Fibroblast of the conjunctiva (primary cell): ENCODE measurements around the gene STK24.
"Not testable (repeated sequence)": the region's sequence is repeated elsewhere in the genome, so short reads cannot be mapped to it uniquely, and the experiment has no call there.

Experiments used
- DNase-seq: peaks from one replicate; pipeline ENCODE4 v3.0.0-alpha.2; 2010; ENCODE audit warnings: low read depth

STK24 gene

GRCh38 chr13:98433654-98434053, 143.3 kb downstream of the STK24 start:
- no peak for DNase-seq

DNA sequence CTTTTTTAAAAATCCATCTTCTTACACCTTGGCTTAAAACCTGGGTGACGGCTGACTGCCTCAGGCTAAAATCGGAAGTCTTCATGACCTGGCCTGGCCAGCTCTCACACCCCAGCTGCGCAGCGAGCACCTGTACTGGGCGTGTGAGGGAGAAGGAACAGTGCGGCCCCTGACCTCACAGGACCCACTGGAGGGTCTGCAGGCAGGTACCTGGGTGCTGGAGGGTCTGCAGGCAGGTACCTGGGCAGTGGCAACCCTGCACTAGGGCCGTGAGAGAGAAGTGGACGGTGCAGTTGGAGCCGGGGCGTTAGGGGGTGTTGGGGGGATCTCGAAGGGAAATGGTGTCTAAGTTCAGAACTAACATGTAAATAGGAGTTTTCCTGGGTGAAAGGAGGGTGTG, 144.3 kb downstream of the STK24 start:
- DNase-seq, result no peak

DNA sequence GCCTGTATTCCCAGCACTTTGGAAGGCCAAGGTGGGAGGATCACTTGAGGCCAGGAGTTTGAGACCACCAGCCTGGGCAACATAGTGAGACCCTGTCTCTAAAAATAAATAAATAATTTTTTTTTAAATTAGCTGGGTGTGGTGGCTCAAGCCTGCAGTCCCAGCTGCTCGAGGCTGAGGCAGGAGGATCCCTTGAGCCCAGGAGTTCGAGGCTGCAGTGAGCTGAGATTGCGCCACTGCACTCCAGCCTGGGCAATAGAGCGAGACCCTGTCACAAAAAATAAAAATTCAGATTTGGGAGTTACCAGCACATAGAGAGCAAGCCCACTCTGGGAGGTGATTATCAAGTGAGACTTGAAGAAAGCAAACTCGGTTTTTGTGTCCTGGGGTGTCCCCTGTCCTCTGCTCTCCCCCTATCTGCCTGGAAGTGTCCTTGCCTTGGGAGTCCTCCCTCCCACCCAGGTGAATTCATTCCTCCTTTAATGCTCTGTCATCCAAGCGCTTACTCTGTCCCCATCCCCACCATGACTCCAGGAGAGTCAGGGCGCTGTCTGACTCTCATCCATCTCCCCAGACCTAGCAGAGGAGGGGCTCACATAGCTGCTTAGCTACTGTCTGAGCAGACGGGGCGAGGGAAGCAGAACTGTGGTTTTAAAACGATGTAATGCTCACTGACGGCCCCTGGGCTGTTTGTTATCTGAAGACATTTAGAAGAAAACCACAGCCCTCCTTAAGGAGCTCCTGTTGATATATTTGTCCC, 146.8 kb downstream of the STK24 start:
- DNase-seq, result no peak

DNA sequence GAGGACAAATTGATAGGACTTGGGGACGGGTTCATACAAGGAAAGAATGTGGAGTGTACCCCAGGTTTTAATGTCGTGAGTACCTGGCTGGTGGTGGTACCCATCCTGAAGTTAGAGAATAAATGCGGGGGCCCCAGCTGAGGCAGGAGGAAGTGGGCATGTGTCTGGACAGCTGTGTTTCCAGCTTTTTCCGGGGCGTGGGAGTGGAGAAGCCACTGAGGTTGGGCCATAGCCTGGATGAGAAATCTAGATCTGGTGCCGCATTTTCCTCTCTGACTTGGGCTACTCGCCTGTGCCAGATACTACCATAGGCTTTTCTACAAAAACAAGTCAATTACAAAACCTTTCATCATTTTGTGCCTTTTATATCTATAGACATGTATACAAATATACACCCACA, 147.4 kb downstream of the STK24 start:
- no peak for DNase-seq

- DNase-seq, result no peak
These were observed 147.8 kb downstream of the STK24 start for GRCh38 chr13:98429081-98429480.

- no peak for DNase-seq
These were observed 148.5 kb downstream of the STK24 start for GRCh38 chr13:98428256-98428966.

GRCh38 chr13:98427331-98427995, 149.4 kb downstream of the STK24 start:
- no peak for DNase-seq

DNA sequence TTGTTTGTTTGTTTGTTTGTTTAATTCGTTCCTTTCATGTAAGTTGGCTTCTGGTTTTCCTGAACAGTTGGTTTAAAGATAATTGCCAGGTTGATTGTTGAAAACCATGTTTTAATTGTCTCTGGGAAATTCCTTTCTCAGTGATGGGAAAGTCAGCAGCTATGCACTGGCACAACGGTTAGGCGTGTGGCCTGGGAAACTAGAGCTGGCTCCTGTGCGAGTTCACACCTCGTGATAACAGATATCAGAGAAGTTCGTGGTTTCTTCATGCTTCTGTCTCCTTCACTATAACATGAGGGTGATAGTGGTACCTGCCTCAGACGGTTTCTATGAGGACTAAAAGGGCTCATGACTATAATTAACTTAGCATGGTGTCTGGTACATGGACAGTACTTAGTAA, 153.5 kb downstream of the STK24 start:
- DNase-seq, result no peak

GRCh38 chr13:98422046-98422445, 154.9 kb downstream of the STK24 start:
- no peak for DNase-seq

GRCh38 chr13:98420554-98421175, 156.2 kb downstream of the STK24 start:
- DNase-seq, result no peak

- DNase-seq, result no peak
These were observed 156.9 kb downstream of the STK24 start for GRCh38 chr13:98419786-98420553.

DNA sequence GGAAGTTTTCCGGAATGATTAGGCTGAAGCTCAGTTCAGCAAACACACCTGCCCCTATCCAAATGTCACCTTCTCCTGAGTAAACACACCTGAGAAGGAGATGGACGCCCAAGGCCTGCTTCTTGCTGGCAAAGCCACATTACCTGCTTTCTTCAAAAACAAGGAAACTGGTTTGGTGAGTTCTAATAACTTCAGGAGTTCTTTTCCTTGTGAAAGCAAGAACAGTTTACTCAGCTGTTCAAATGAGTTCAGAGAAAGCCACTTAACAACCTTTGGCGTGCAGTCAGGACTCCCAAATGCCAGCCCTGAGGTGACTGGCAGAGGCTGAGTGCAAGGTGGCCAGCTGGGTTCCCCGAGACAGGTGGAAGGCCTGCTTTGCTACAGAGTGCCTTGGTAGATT, 160.5 kb downstream of the STK24 start:
- DNase-seq, result no peak

DNA sequence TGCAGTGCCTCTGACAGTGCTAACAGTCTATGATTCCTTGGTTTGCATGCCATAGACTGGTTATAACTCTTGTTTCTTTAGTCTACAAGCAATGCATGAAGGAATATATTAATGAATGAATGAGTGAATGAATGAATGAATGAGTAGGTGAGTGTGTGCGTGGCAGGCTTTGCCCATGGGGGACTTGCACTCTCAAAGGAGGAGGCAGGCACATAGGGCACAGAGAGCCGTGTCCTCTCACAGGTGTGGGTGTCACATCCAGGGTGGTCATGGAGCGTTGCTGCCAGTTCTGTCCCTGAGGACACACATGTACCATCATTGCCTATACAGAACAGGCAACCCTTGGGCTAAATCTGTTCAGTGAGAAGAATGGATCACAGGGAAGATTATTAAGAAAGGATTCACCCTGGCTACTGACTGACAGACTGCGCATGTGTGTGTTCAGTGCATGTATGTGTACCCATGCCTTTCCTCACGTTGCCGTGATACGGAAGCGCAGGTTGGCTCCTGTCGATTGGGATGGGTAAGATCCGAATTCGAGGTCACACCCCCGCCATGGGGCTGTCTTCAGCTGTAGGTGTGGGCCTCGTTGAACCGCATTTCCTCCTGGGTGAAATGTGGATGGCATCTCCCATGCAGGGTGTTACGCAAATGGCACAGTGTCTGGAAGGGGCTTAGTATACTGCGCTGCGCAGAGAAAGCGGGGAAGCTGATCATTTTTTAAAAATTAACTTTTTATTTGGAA, 161.4 kb downstream of the STK24 start:
- no peak for DNase-seq

GRCh38 chr13:98413796-98414195, 163.1 kb downstream of the STK24 start:
- DNase-seq, result no peak

- not testable (repeated sequence) for DNase-seq
These were observed 163.6 kb downstream of the STK24 start for GRCh38 chr13:98413278-98413677.

DNA sequence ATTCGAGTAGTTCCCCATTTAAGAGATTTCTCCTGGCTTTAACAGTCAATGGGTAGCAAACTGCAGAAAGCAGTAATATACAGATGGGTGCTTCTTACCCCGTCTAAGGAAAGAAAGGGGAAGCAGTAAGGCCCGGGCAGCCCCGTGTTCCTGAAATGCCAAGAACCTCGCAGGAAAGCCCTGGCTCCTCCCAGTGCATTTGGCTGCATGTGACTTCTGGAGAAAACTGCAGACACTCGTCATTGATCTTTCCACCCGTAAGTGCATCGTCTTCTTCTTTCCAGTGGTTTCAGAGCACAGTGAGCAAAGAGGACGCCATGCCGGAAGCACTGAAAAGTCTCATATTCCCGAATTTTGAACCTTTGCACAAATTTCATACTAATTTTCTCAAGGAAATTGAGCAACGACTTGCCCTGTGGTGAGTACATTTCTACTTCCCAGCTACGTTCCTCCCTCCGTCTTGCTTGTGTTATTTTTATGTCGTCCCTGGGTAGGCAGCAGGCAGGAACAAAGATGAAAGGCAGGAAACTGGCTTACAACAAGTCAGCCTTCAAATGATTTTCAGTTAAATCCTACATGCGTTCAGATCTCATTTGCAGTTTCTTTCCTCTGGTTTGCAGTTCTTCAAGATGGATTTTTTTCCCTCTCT, 165.2 kb downstream of the STK24 start:
- DNase-seq, result no peak

- DNase-seq, result no peak
These were observed 165.9 kb downstream of the STK24 start for GRCh38 chr13:98411013-98411412.

DNA sequence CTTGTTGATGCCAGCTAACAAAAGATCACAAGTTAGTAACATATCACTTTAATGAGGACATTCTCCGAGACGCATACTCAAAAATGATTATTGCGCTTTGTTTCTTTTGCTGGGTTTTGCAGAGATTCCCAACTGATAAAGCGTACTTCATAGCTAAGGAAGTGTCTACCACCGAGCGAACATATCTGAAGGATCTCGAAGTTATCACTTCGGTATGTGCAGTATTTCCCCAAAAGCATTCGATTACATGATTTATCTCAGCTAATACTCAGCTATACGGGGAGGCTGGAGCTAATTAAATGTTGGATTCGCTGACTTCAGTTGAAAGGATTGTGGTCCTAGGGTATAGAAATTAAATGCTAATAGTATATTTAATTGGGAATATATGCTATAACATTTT, 166.3 kb downstream of the STK24 start:
- no peak for DNase-seq

GRCh38 chr13:98409281-98409680, 167.6 kb downstream of the STK24 start:
- no peak for DNase-seq

GRCh38 chr13:98407575-98407974, 169.3 kb downstream of the STK24 start:
- no peak for DNase-seq

- no peak for DNase-seq
These were observed 169.9 kb downstream of the STK24 start for GRCh38 chr13:98406971-98407370.
